HCT116 (cell line): Measurements from ENCODE around the gene LDLR. TPM values are rescaled to one million over a fixed set of nuclear protein-coding genes. Genes with fewer than 3 reads are reported as not detected.

Source experiments
- ATAC-seq: fragments of 200-7000 bp; cut with Tn5 transposase; 2 replicates; pipeline ENCODE4 v1.9.1; 2020; ENCODE audit warnings: mild to moderate bottlenecking, moderate library complexity
- BruUV-seq: library from RNA; stranded (reverse); fragments of 400-500 nt; replicated peaks from 2 replicates; lab custom pipeline; 2021; lab: Mats Ljungman, UMichigan
- CTCF ChIA-PET: fragments of 300-600 bp; sonication (Branson Sonifier 250); formaldehyde crosslinking; loops from one replicate; lab custom pipeline; 2021; ENCODE audit warnings: antibody characterized with exemption; lab: Charles Lee
- POLR2A ChIA-PET: fragments of 300-600, 350-600 bp; sonication (Branson Sonifier 250); formaldehyde crosslinking; loops from one replicate; lab custom pipeline; 2021; ENCODE audit warnings: antibody characterized with exemption; lab: Charles Lee
- RAD21 ChIA-PET, 2 experiments: fragments of 300-600 bp; sonication (Branson Sonifier 250); formaldehyde crosslinking; loops; one replicate each; lab custom pipeline; 2023; ENCODE audit warnings: low total read pairs in 2 of 2; ENCODE audit not compliant: uncharacterized antibody in 2 of 2, unreplicated experiment in 2 of 2, low non-redundant PET in 1 of 2; lab: Charles Lee
- DNase-seq: peaks from one replicate; pipeline ENCODE4 v3.0.0-alpha.2; 2010; ENCODE audit warnings: low read depth, low spot score
- H2AFZ ChIP-seq: fragments of 200-600 bp; shearing (Covaris generic), sonication (generic); 2 replicates; pipeline ENCODE4 v1.6.1; 2017; ENCODE audit warnings: low read depth, mixed run types, mixed read lengths, antibody characterized with exemption, low read length; ENCODE audit not compliant: poor library complexity, severe bottlenecking
- H3K27ac ChIP-seq: 2 replicates; pipeline ENCODE4 v1.5.1; 2012; ENCODE audit warnings: low read depth, low read length
- H3K27me3 ChIP-seq: fragments of 200-600 bp; sonication (generic); 2 replicates; pipeline ENCODE4 v1.6.1; 2016; ENCODE audit warnings: mixed run types, low read length, mixed read lengths; ENCODE audit not compliant: insufficient read depth
- H3K36me3 ChIP-seq, 2 experiments: fragments of 200-500 bp in 1 of 2; fragments of 200-600 bp in 1 of 2; sonication (Bioruptor generic) in 1 of 2; sonication (generic) in 1 of 2; 2 replicates each; pipeline versions ENCODE4 v1.5.1 to v1.6.1; 2014 to 2016; ENCODE audit warnings: low read length in 2 of 2, inconsistent platforms in 1 of 2, mixed read lengths in 1 of 2, mixed run types in 1 of 2; ENCODE audit not compliant: insufficient read depth in 2 of 2, control insufficient read depth in 1 of 2
- H3K4me1 ChIP-seq, 2 experiments: fragments of 200-600 bp in 1 of 2; sonication (generic) in 1 of 2; 2 replicates each; pipeline versions ENCODE4 v1.5.1 to v1.6.1; 2012 to 2017; ENCODE audit warnings: low read length in 2 of 2, inconsistent platforms in 1 of 2, mild to moderate bottlenecking in 1 of 2, mixed read lengths in 1 of 2, mixed run types in 1 of 2, moderate library complexity in 1 of 2; ENCODE audit not compliant: insufficient read depth in 2 of 2, control insufficient read depth in 1 of 2
- H3K4me2 ChIP-seq: fragments of 200-600 bp; sonication (generic); 2 replicates; pipeline ENCODE4 v1.6.1; 2017; ENCODE audit warnings: mixed run types, low read length, mixed read lengths
- H3K4me3 ChIP-seq, 2 experiments: fragments of 200-600 bp in 1 of 2; sonication (generic) in 1 of 2; replicated peaks in 1 of 2; 2 replicates each; pipeline ENCODE4 v1.5.1; 2011 to 2016; ENCODE audit warnings: low read length in 2 of 2, control low read depth in 1 of 2, low read depth in 1 of 2, mild to moderate bottlenecking in 1 of 2, mixed read lengths in 1 of 2, mixed run types in 1 of 2
- H3K79me2 ChIP-seq: fragments of 200-600 bp; sonication (generic); 2 replicates; pipeline ENCODE4 v1.6.1; 2017; ENCODE audit warnings: mild to moderate bottlenecking, mixed run types, low read length, moderate library complexity, mixed read lengths; ENCODE audit not compliant: insufficient read depth
- H3K9ac ChIP-seq: fragments of 200-600 bp; sonication (generic); 2 replicates; pipeline ENCODE4 v1.6.1; 2016; ENCODE audit warnings: low read length, mixed read lengths
- H3K9me2 ChIP-seq: fragments of 200-600 bp; sonication (generic), shearing (Covaris generic); 2 replicates; pipeline ENCODE4 v1.6.1; 2017; ENCODE audit warnings: mixed run types, mild to moderate bottlenecking, moderate library complexity; ENCODE audit not compliant: insufficient read depth
- H3K9me3 ChIP-seq, 2 experiments: fragments of 200-500 bp in 1 of 2; fragments of 200-600 bp in 1 of 2; sonication (Bioruptor generic) in 1 of 2; sonication (generic) in 1 of 2; 2 replicates each; pipeline ENCODE4 v1.6.1; 2014 to 2017; ENCODE audit warnings: low read length in 2 of 2, mixed read lengths in 2 of 2, inconsistent platforms in 1 of 2, low read depth in 1 of 2, mild to moderate bottlenecking in 1 of 2, mixed run types in 1 of 2, moderate library complexity in 1 of 2; ENCODE audit not compliant: control insufficient read depth in 1 of 2, insufficient read depth in 1 of 2
- H4K20me1 ChIP-seq: fragments of 200-600 bp; sonication (generic), shearing (Covaris generic); 2 replicates; pipeline ENCODE4 v1.6.1; 2017; ENCODE audit warnings: mixed run types, mild to moderate bottlenecking, moderate library complexity; ENCODE audit not compliant: insufficient read depth
- RAD21 ChIP-seq: IDR thresholded peaks from 2 replicates; pipeline ENCODE4 v1.6.1; 2012; ENCODE audit warnings: low read depth, mild to moderate bottlenecking
- intact Hi-C: fragments of 100-400 bp; cut with micrococcal nuclease; formaldehyde crosslinking; loops from 2 replicates; pipeline ENCODE4 v1.10.0; 2022
- total RNA-seq: library from RNA; stranded (reverse); gene quantifications from one replicate; pipeline ENCODE4 v1.2.1, GENCODE V29; 2021; ENCODE audit not compliant: unreplicated experiment
- TF ChIP-seq, protein P1 (sequence below), 3 experiments: fragments of 200-600 bp in 1 of 3; sonication (generic) in 1 of 3; IDR thresholded peaks in 2 of 3; conservative IDR thresholded peaks in 1 of 3; 2 replicates each; pipeline ENCODE4 v1.5.1; 2012 to 2017; ENCODE audit warnings: low read depth in 2 of 3, low read length in 2 of 3, antibody characterized with exemption in 1 of 3, borderline replicate concordance in 1 of 3, control low read depth in 1 of 3, mild to moderate bottlenecking in 1 of 3, mixed read lengths in 1 of 3, mixed run types in 1 of 3, moderate library complexity in 1 of 3; ENCODE audit not compliant: insufficient read depth in 1 of 3
- TF ChIP-seq, protein P2 (sequence below): IDR thresholded peaks from 2 replicates; pipeline ENCODE4 v1.6.1; 2011; ENCODE audit warnings: mild to moderate bottlenecking, low read length, moderate library complexity; ENCODE audit not compliant: insufficient replicate concordance; ENCODE audit errors: extremely low read depth

The LDLR gene
- total RNA-seq, 1 experiment from 2014 or later = 92.4 TPM

DNA sequence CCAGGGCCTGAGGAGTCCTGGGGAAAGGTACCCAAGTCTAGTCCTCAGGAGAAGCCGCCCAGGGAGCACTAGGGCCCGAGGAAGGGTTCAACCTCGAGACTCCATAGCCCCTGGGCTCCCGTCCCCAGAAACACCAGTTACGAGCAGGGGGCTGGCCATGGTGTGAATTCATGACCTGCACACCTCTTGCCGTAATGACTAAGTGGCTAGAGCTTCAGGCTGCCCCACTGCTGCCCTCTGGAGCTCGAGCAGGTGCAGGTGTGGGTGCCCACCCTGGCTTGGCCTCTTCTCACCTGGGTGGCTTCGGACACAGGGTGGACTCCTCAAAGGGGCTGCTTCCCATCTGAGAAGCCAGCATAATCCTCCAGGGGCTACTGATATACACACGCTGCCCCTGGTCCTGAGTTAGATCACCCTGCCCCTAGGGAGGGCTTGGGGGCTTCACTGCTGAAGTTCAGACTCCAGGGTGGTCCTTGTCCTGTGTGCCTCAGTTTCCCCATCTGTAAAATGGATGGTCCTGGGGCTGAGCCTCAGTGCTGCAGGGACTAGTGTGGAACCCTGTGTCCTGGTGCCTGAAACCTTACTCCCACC lies 52.8 kb downstream of the LDLR start:
- Histone ChIP-seq H3K4me2 (peak overlapping the region; percentile 95), H3K27ac (peak overlapping the region; percentile 98), H3K27me3 (no peaks in the 10 kb centered on the region), H3K4me1 (peaks cover 66 to 77% of the 10 kb centered on the region in 2 experiments), H4K20me1 (no peaks in the 10 kb centered on the region), H3K36me3 (0 out of 4 replicates have a peak, but pooled peaks cover 4 to 9% of the 10 kb centered on the region in 2 experiments), H2AFZ (no peak overlapping the region), H3K4me3 (peak overlapping the region; percentile 22 to 58), H3K9me2 (no peaks in the 10 kb centered on the region), H3K9ac (peak overlapping the region; percentile 81), H3K79me2 (no peaks in the 10 kb centered on the region), H3K9me3 (no peaks in the 10 kb centered on the region)
- RAD21 ChIA-PET = no interaction called here
- peak; percentile 37 for ATAC-seq
- POLR2A ChIA-PET = interaction anchor here (0.6 to 1.5 kb wide), 4 partner anchors 14 to 402 kb away, joined by 3 to 6 read pairs (median 5); partner anchors contain the start of gene KANK2
- intact Hi-C loops = no loop called here
- TF ChIP-seq, protein P1, sequence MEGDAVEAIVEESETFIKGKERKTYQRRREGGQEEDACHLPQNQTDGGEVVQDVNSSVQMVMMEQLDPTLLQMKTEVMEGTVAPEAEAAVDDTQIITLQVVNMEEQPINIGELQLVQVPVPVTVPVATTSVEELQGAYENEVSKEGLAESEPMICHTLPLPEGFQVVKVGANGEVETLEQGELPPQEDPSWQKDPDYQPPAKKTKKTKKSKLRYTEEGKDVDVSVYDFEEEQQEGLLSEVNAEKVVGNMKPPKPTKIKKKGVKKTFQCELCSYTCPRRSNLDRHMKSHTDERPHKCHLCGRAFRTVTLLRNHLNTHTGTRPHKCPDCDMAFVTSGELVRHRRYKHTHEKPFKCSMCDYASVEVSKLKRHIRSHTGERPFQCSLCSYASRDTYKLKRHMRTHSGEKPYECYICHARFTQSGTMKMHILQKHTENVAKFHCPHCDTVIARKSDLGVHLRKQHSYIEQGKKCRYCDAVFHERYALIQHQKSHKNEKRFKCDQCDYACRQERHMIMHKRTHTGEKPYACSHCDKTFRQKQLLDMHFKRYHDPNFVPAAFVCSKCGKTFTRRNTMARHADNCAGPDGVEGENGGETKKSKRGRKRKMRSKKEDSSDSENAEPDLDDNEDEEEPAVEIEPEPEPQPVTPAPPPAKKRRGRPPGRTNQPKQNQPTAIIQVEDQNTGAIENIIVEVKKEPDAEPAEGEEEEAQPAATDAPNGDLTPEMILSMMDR (IDR thresholded peaks at IDR 0.05 in 2 of 3, conservative IDR thresholded peaks at IDR 0.05 in 1 of 3; ENCODE audit: borderline replicate concordance in 1 of 3, insufficient read depth in 1 of 3, low read depth in 2 of 3, low read length in 2 of 3) = peak in 2 of 3 experiments; percentile 46 to 52; a peak in 5 of 6 replicates
- peak; percentile 31; the same call in 1 of the 2 replicates for TF ChIP-seq RAD21
- TF ChIP-seq, protein P2, sequence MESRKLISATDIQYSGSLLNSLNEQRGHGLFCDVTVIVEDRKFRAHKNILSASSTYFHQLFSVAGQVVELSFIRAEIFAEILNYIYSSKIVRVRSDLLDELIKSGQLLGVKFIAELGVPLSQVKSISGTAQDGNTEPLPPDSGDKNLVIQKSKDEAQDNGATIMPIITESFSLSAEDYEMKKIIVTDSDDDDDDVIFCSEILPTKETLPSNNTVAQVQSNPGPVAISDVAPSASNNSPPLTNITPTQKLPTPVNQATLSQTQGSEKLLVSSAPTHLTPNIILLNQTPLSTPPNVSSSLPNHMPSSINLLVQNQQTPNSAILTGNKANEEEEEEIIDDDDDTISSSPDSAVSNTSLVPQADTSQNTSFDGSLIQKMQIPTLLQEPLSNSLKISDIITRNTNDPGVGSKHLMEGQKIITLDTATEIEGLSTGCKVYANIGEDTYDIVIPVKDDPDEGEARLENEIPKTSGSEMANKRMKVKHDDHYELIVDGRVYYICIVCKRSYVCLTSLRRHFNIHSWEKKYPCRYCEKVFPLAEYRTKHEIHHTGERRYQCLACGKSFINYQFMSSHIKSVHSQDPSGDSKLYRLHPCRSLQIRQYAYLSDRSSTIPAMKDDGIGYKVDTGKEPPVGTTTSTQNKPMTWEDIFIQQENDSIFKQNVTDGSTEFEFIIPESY = no peak
- CTCF ChIA-PET = interaction anchor here (0.8 to 2.3 kb wide), 4 partner anchors 15 to 200 kb away, joined by 3 to 7 read pairs (median 5); no protein-coding TSS in a partner anchor
- BruUV-seq = no TSS peak
- no peak for DNase-seq
